Smooth muscle cell of bladder (primary cell): ENCODE results near the gene TRAF5. TPM values are rescaled to one million over a fixed set of nuclear protein-coding genes. Genes with fewer than 3 reads are reported as not detected.

Source experiments
- total RNA-seq: library from RNA; depleted of rRNA; stranded (reverse); fragments of >200 nt; gene quantifications from 2 replicates; pipeline ENCODE4 v1.2.3, GENCODE V29; 2014

TRAF5 gene, protein sequence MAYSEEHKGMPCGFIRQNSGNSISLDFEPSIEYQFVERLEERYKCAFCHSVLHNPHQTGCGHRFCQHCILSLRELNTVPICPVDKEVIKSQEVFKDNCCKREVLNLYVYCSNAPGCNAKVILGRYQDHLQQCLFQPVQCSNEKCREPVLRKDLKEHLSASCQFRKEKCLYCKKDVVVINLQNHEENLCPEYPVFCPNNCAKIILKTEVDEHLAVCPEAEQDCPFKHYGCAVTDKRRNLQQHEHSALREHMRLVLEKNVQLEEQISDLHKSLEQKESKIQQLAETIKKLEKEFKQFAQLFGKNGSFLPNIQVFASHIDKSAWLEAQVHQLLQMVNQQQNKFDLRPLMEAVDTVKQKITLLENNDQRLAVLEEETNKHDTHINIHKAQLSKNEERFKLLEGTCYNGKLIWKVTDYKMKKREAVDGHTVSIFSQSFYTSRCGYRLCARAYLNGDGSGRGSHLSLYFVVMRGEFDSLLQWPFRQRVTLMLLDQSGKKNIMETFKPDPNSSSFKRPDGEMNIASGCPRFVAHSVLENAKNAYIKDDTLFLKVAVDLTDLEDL
- total RNA-seq = 9.2 and 16.9 TPM in 2 replicates

DNA sequence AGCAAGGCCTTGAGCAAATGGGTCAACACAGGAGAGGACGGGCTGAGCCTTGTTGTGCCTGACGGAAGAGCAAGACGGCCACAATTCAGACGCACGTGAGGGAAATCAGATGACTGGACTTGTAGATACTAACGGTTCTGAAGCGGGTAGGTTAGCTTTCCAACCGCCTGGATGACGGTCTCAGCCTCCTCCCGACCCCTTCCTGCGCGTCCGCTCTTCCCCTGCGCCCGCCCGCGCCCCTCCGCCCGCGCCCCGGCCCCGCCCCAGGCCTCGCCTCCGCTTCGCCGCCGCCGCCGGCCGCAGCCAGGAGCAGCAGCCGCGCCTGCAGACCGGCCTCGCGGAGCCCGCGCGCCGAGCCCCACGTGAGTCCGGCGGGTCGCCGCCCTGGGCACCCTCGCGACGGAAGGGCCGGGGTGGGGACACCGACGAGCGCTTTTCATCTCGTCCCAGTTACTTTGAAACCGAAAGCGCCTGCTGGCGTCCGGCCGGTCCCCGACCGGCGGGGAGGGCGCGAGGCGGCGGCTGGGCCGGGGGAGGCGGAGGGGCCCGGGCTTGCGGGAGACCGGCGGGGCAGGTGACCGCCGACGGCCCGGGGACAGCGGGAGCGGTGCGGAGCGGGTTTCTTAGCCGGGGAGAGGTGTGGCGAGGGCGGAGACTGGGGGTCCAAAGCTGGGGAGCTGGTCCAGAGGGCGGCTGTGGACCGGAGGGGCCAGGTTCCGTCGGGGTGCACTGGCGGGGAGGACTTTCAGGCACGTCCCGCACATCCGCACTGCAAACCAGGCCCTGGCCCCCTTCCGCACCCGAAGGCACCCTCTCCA, at the start of gene TRAF5:
TRAF5 (plus strand) TSS at position 306 of the 818 bp plus-strand sequence. CDS start 26,407 bp downstream, outside the sequence.

Other genes starting within 250 kb of the TRAF5 start
- gene KCNH1, start 192.7 kb upstream of the TRAF5 start, total RNA-seq = 0.14 and 0.18 TPM in 2 replicates
- 11.9 and 13.2 TPM in 2 replicates for gene RCOR3, start 67.5 kb upstream of the TRAF5 start, total RNA-seq
- not detected in 2 replicates for gene RD3, start 165.3 kb downstream of the TRAF5 start, total RNA-seq